Gastroesophageal sphincter (tissue), 3 donors: ENCODE data around the gene SMAD2.

Experiments used
- CTCF ChIP-seq, 4 experiments: fragments of 200-600 bp in 2 of 4; fragments of 450-650 bp in 2 of 4; sonication (generic) in 1 of 4; IDR thresholded peaks; one replicate each; pipeline ENCODE4 v1.5.1; 2017 to 2019; ENCODE audit warnings: antibody characterized with exemption in 4 of 4, mild to moderate bottlenecking in 2 of 4, moderate library complexity in 2 of 4
- EP300 ChIP-seq: sonication (generic); formaldehyde crosslinking; IDR thresholded peaks from one replicate; pipeline ENCODE4 v1.6.1; 2017; ENCODE audit warnings: antibody characterized with exemption, mild to moderate bottlenecking
- POLR2A ChIP-seq, 2 donors: fragments of 450-650 bp; IDR thresholded peaks; one replicate each; pipeline ENCODE4 v1.6.1; 2017; ENCODE audit warnings: antibody characterized with exemption in 2 of 2, mild to moderate bottlenecking in 2 of 2, moderate library complexity in 1 of 2
- POLR2AphosphoS5 ChIP-seq: sonication (generic); formaldehyde crosslinking; IDR thresholded peaks from one replicate; pipeline ENCODE4 v1.6.1; 2017; ENCODE audit warnings: antibody characterized with exemption

DNA sequence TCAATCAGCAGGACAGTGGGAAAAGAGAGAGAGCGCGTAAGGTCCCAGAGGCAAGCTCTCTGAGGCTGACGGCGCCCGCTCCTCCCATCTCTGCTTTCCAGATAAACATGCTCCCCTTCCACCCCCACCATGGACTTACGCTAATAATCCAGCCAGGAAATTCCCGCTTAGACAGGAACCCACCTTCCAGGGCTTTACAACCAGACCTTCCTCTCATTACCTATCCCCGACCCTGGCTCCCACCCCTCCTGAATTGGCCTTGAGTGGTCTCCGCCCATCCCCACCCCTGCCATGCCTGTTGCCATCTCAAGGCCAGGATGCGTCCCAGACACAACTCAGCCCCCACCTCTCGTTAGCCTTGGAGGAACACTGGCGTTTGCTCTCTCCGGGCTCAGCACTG, 131.1 kb downstream of the SMAD2 start:
- TF ChIP-seq CTCF (IDR thresholded peaks at IDR 0.05) (no peak), POLR2AphosphoS5 (no peak), POLR2A (IDR thresholded peaks at IDR 0.05) (no peak), EP300 (no peak)
